ENCODE data around the gene CAVIN1.
A peak's percentile ranks its signal among the peaks of the same experiment; 100 is the strongest.
"Not testable (repeated sequence)": the region's sequence is repeated elsewhere in the genome, so short reads cannot be mapped to it uniquely, and the experiment has no call there.

Gene CAVIN1

GRCh38 chr17:42360388-42360787 lies 62.7 kb downstream of the CAVIN1 start:
- H3K27me3 Mint-ChIP-seq, H3K4me3 Mint-ChIP-seq, H3K9me3 Mint-ChIP-seq: not testable (repeated sequence)
- H3K27ac Mint-ChIP-seq = peak overlapping the region; percentile 80
- H3K4me1 Mint-ChIP-seq (ENCODE audit: low read depth) = peaks cover 76% of the 10 kb centered on the region
- peaks cover 64% of the 10 kb centered on the region for H3K36me3 Mint-ChIP-seq (ENCODE audit: low read depth)

DNA sequence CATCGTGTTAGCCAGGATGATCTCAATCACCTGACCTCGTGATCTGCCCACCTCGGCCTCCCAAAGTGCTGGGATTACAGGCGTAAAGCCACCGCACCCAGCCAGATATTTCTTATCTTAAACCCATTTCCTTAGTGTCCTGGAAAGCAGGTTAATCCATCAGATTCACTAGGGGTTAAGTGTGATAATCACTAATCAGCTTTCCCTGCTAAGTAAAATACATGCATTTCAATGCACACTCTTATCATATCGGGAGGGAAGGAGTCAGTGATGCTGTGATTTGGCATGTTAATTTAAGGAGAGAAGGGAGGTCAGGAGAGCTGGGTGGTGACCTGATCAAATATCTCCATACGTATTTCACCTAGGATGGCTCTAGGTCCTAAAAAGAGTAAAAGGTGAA lies 63.9 kb downstream of the CAVIN1 start:
- no peaks in the 10 kb centered on the region for H3K9me3 Mint-ChIP-seq
- no peak overlapping the region for H3K4me3 Mint-ChIP-seq
- H3K27me3 Mint-ChIP-seq = no peaks in the 10 kb centered on the region
- peak overlapping the region; percentile 50 for H3K27ac Mint-ChIP-seq
- peaks cover 53% of the 10 kb centered on the region for H3K36me3 Mint-ChIP-seq (ENCODE audit: low read depth)
- peaks cover 73% of the 10 kb centered on the region for H3K4me1 Mint-ChIP-seq (ENCODE audit: low read depth)

- Mint-ChIP-seq H3K27ac (peak overlapping the region; percentile 31), H3K36me3 (ENCODE audit: low read depth) (peaks cover 50% of the 10 kb centered on the region), H3K4me1 (ENCODE audit: low read depth) (peaks cover 72% of the 10 kb centered on the region), H3K4me3 (no peak overlapping the region), H3K27me3 (no peaks in the 10 kb centered on the region), H3K9me3 (no peaks in the 10 kb centered on the region)
Measured at GRCh38 chr17:42358434-42358833, 64.6 kb downstream of the CAVIN1 start.

DNA sequence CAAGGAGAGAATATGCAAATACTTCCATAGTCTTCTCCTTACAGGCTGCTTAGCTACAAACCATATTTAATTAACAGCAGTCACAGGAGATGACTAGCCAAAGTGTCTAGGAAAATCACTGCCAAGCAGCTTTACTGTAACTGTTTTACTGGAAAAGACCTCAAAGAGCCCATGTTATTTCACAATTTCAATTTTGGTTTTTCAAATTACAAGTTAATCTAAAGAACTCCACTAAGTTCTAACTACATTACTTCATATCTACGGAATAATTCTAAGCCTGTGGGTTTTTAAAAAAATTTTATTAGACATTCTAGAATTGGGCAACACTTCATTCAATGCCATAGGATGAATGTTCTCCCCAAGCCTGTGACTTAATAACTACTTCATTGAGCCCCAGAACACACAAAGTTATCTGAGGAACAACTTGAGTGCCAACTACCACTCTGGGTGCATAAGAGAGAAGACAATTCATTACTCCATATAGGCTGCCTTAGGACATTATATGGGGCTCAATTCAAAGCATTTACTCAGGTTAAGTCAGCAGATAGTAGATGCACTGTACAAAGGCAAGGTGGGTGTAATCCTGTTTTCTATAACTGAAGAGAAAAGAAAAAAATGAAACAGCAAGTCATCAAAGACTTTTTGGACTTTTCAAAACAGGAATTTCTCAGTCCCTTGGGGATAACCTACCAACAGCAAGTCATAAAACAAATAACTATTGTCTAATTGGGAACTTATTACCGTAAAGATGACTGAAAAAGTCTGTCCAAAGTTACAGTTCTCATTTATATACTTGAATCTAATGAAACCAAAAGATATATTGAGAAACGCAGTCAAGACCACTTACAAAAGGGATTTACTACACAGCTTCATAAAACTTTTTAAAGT lies 67.9 kb downstream of the CAVIN1 start:
- Mint-ChIP-seq H3K36me3 (ENCODE audit: low read depth) (peaks cover 33% of the 10 kb centered on the region), H3K27me3 (no peaks in the 10 kb centered on the region), H3K4me1 (ENCODE audit: low read depth) (peaks cover 51% of the 10 kb centered on the region), H3K27ac (peak overlapping the region; percentile 50), H3K4me3 (no peak overlapping the region), H3K9me3 (no peaks in the 10 kb centered on the region)
